ENCODE results near the gene SGMS1. TPM values are rescaled to one million over a fixed set of nuclear protein-coding genes. Genes with fewer than 3 reads are reported as not detected.

Gene SGMS1
- total and polyA plus RNA-seq, 5 experiments from 2014 or later, result 8.3 to 34.9 (median 11.0) TPM

GRCh38 chr10:50585921-50586739 lies 37.6 kb downstream of the SGMS1 start:
- Mint-ChIP-seq H3K27ac (peak overlapping the region in 2 of 10 donors; percentile 42 to 63), H3K27me3 (no peaks in the 10 kb centered on the region), H3K4me1 (peaks cover 10 to 28% (median 18%) of the 10 kb centered on the region in 4 donors), H3K9me3 (no peaks in the 10 kb centered on the region), H3K4me3 (no peak overlapping the region), H3K36me3 (peaks cover 0 to 57% (median 36%) of the 10 kb centered on the region in 3 donors)
- DNase-seq, result no peak
- ATAC-seq, result no peak
- POLR2A ChIA-PET, result no interaction called here

- DNase-seq, result no peak
- ATAC-seq, result no peak
- Mint-ChIP-seq H3K27ac (no peak overlapping the region), H3K36me3 (peaks cover 0 to 45% (median 24%) of the 10 kb centered on the region in 3 donors), H3K4me3 (no peak overlapping the region), H3K9me3 (no peaks in the 10 kb centered on the region), H3K27me3 (no peaks in the 10 kb centered on the region), H3K4me1 (peaks cover 20 to 49% (median 44%) of the 10 kb centered on the region in 4 donors)
- POLR2A ChIA-PET, result interaction anchor here (0.6 kb wide), 1 partner anchor 41 kb away, joined by 3 read pairs; no protein-coding TSS in a partner anchor
Measured at GRCh38 chr10:50582766-50583762, 40.7 kb downstream of the SGMS1 start.

GRCh38 chr10:50582046-50582445 lies 41.7 kb downstream of the SGMS1 start:
- Mint-ChIP-seq H3K4me3 (no peak overlapping the region), H3K4me1 (peaks cover 25 to 60% (median 50%) of the 10 kb centered on the region in 4 donors), H3K9me3 (no peaks in the 10 kb centered on the region), H3K27ac (peak overlapping the region in 1 of 10 donors; percentile 13), H3K36me3 (peaks cover 0 to 35% (median 14%) of the 10 kb centered on the region in 3 donors), H3K27me3 (no peaks in the 10 kb centered on the region)
- ATAC-seq, result no peak
- DNase-seq, result no peak
- POLR2A ChIA-PET, result no interaction called here

- Mint-ChIP-seq H3K36me3 (peaks cover 0 to 28% (median 9%) of the 10 kb centered on the region in 3 donors), H3K4me3 (no peak overlapping the region), H3K4me1 (peaks cover 30 to 69% (median 58%) of the 10 kb centered on the region in 4 donors), H3K27me3 (no peaks in the 10 kb centered on the region), H3K9me3 (no peaks in the 10 kb centered on the region), H3K27ac (peak overlapping the region in 2 of 10 donors; percentile 27 to 47)
- no peak for DNase-seq
- POLR2A ChIA-PET, result no interaction called here
- ATAC-seq, result no peak
Measured at GRCh38 chr10:50580262-50580891, 43.4 kb downstream of the SGMS1 start.

- ATAC-seq, result no peak
- POLR2A ChIA-PET, result no interaction called here
- Mint-ChIP-seq H3K27ac (peak overlapping the region in 2 of 10 donors; percentile 8 to 61), H3K27me3 (no peaks in the 10 kb centered on the region), H3K4me3 (no peak overlapping the region), H3K36me3 (peaks cover 0 to 25% (median 8%) of the 10 kb centered on the region in 3 donors), H3K4me1 (peaks cover 30 to 74% (median 62%) of the 10 kb centered on the region in 4 donors), H3K9me3 (no peaks in the 10 kb centered on the region)
- no peak for DNase-seq
Measured at GRCh38 chr10:50579491-50580261, 44.1 kb downstream of the SGMS1 start.

- Mint-ChIP-seq H3K4me3 (no peak overlapping the region), H3K4me1 (peaks cover 31 to 81% (median 67%) of the 10 kb centered on the region in 4 donors)
- POLR2A ChIA-PET, result no interaction called here
Measured at GRCh38 chr10:50578949-50579348, 44.8 kb downstream of the SGMS1 start.

GRCh38 chr10:50577681-50578350 lies 45.9 kb downstream of the SGMS1 start:
- peaks cover 0 to 16% (median 3%) of the 10 kb centered on the region in 3 donors for H3K36me3 Mint-ChIP-seq

More at GRCh38 chr10:50578949-50579348, 44.8 kb downstream of the SGMS1 start:
- Mint-ChIP-seq H3K27me3 (no peaks in the 10 kb centered on the region), H3K36me3 (peaks cover 0 to 22% (median 4%) of the 10 kb centered on the region in 3 donors), H3K27ac (peak overlapping the region in 2 of 10 donors; percentile 10 to 61), H3K9me3 (no peaks in the 10 kb centered on the region)
- DNase-seq (no peak), ATAC-seq (no peak)

GRCh38 chr10:50577010-50577409 lies 46.7 kb downstream of the SGMS1 start:
- no peak for ATAC-seq
- Mint-ChIP-seq H3K27me3 (no peaks in the 10 kb centered on the region), H3K27ac (peak overlapping the region in 1 of 10 donors; percentile 1), H3K9me3 (no peaks in the 10 kb centered on the region), H3K36me3 (peaks cover 0 to 9% (median 3%) of the 10 kb centered on the region in 3 donors), H3K4me1 (peaks cover 35 to 89% (median 81%) of the 10 kb centered on the region in 4 donors), H3K4me3 (no peak overlapping the region)
- DNase-seq, result no peak
- POLR2A ChIA-PET, result no interaction called here

More at GRCh38 chr10:50577681-50578350, 45.9 kb downstream of the SGMS1 start:
- ATAC-seq (no peak), DNase-seq (peak in 1 of 10 donors; percentile 4)
- Mint-ChIP-seq H3K4me3 (no peak overlapping the region), H3K27ac (peak overlapping the region in 2 of 10 donors; percentile 1 to 61), H3K4me1 (peaks cover 36 to 90% (median 77%) of the 10 kb centered on the region in 4 donors), H3K27me3 (no peaks in the 10 kb centered on the region), H3K9me3 (no peaks in the 10 kb centered on the region)
- POLR2A ChIA-PET, result no interaction called here

GRCh38 chr10:50576245-50576815 lies 47.4 kb downstream of the SGMS1 start:
- Mint-ChIP-seq H3K27ac (peak overlapping the region in 1 of 10 donors; percentile 37), H3K9me3 (no peaks in the 10 kb centered on the region), H3K36me3 (peaks cover 0 to 9% (median 3%) of the 10 kb centered on the region in 3 donors), H3K27me3 (no peaks in the 10 kb centered on the region), H3K4me1 (peaks cover 35 to 86% (median 81%) of the 10 kb centered on the region in 4 donors), H3K4me3 (no peak overlapping the region)
- ATAC-seq, result no peak
- POLR2A ChIA-PET, result no interaction called here
- no peak for DNase-seq

- POLR2A ChIA-PET, result no interaction called here
- DNase-seq, result no peak
- Mint-ChIP-seq H3K27ac (peak overlapping the region in 1 of 10 donors; percentile 37), H3K27me3 (no peaks in the 10 kb centered on the region), H3K36me3 (peaks cover 0 to 9% (median 3%) of the 10 kb centered on the region in 3 donors), H3K4me1 (peaks cover 35 to 85% (median 75%) of the 10 kb centered on the region in 4 donors), H3K4me3 (peak overlapping the region in 1 of 10 donors; percentile 8), H3K9me3 (no peaks in the 10 kb centered on the region)
- no peak for ATAC-seq
Measured at GRCh38 chr10:50575477-50576244, 48.1 kb downstream of the SGMS1 start.

Measured in naive thymus-derived CD8-positive, alpha-beta T cell (primary cell).